OCI-M2 (cell line): ENCODE results near the gene RIMS4.

ENCODE experiments used
- DNase-seq: peaks from one replicate; lab custom pipeline; 2025; ENCODE audit not compliant: unreplicated experiment; lab: John Stamatoyannopoulos, UW

Gene RIMS4

GRCh38 chr20:44743916-44744655 is 66.3 kb downstream of the RIMS4 start:
- DNase-seq = no peak

GRCh38 chr20:44743080-44743701 is 67.2 kb downstream of the RIMS4 start:
- DNase-seq = no peak

- DNase-seq = no peak
These were observed 67.9 kb downstream of the RIMS4 start for GRCh38 chr20:44742304-44743079.

GRCh38 chr20:44739942-44740341 is 70.4 kb downstream of the RIMS4 start:
- DNase-seq = no peak

- DNase-seq = no peak
These were observed 71.4 kb downstream of the RIMS4 start for GRCh38 chr20:44738813-44739477.

GRCh38 chr20:44737116-44737515 is 73.2 kb downstream of the RIMS4 start:
- no peak for DNase-seq

- no peak for DNase-seq
These were observed 74.0 kb downstream of the RIMS4 start for GRCh38 chr20:44736170-44737021.

- DNase-seq = no peak
These were observed 74.6 kb downstream of the RIMS4 start for GRCh38 chr20:44735816-44736169.

GRCh38 chr20:44734938-44735337 is 75.4 kb downstream of the RIMS4 start:
- DNase-seq = no peak

- no peak for DNase-seq
These were observed 76.8 kb downstream of the RIMS4 start for GRCh38 chr20:44733341-44734069.

- DNase-seq = no peak
These were observed 78.0 kb downstream of the RIMS4 start for GRCh38 chr20:44732327-44732726.

GRCh38 chr20:44731657-44732056 is 78.7 kb downstream of the RIMS4 start:
- no peak for DNase-seq

GRCh38 chr20:44730441-44730840 is 79.9 kb downstream of the RIMS4 start:
- no peak for DNase-seq

- no peak for DNase-seq
These were observed 81.4 kb downstream of the RIMS4 start for GRCh38 chr20:44728801-44729443.

- no peak for DNase-seq
These were observed 82.7 kb downstream of the RIMS4 start for GRCh38 chr20:44727651-44728050.

GRCh38 chr20:44727039-44727438 is 83.3 kb downstream of the RIMS4 start:
- no peak for DNase-seq

- DNase-seq = no peak
These were observed 84.5 kb downstream of the RIMS4 start for GRCh38 chr20:44725837-44726236.

GRCh38 chr20:44724423-44725091 is 85.8 kb downstream of the RIMS4 start:
- no peak for DNase-seq

GRCh38 chr20:44723798-44724362 is 86.5 kb downstream of the RIMS4 start:
- no peak for DNase-seq
